Measurements from ENCODE around the gene INTS12. TPM values are rescaled to one million over a fixed set of nuclear protein-coding genes. Genes with fewer than 3 reads are reported as not detected.

Gene INTS12
- polyA plus RNA-seq, 1 donor (not counting 4 experiments of a cell fraction or from before 2014, with no cell fraction given) = 39.8 TPM

GRCh38 chr4:105714071-105714521 is 5.6 kb upstream of the INTS12 start:
- H3K4me3 ChIP-seq (ENCODE audit: control insufficient read depth in 2 of 3, extremely low read depth in 1 of 3, insufficient read depth in 2 of 3, low read depth in 1 of 3, low read length in 3 of 3) = peak overlapping the region in 2 of 3 experiments; percentile 40 to 50
- dilution Hi-C loops (cut with MboI; ENCODE audit: extremely low pct_ligation_motif_present, low sequenced_read_pairs) = no loop called here
- DNase-seq (ENCODE audit: low read depth, low spot score) (no peak), FAIRE-seq (peak; percentile 60)
- H3K4me1 ChIP-seq (ENCODE audit: control insufficient read depth, extremely low read depth, insufficient read depth, low read length) = peaks cover 25% of the 10 kb centered on the region
- no peak overlapping the region for H2AFZ ChIP-seq (ENCODE audit: control insufficient read depth, low read length)
- H3K9me3 ChIP-seq (ENCODE audit: control insufficient read depth, low read depth, low read length) = no peaks in the 10 kb centered on the region
- peaks cover 0 to 2% of the 10 kb centered on the region in 2 experiments for H3K36me3 ChIP-seq (ENCODE audit: control insufficient read depth in 2 of 2, extremely low read depth in 1 of 2, insufficient read depth in 2 of 2, low read length in 2 of 2)
- peaks cover 48% of the 10 kb centered on the region for H3K79me2 ChIP-seq (ENCODE audit: control insufficient read depth, insufficient read depth, low read length)
- H3K27me3 ChIP-seq (ENCODE audit: control insufficient read depth, extremely low read depth, insufficient read depth, low read length) = no peaks in the 10 kb centered on the region
- H3K9me1 ChIP-seq (ENCODE audit: control insufficient read depth, extremely low read depth, insufficient read depth, low read length) = no peaks in the 10 kb centered on the region
- peak overlapping the region; percentile 76 for H3K4me2 ChIP-seq (ENCODE audit: control insufficient read depth, extremely low read depth, insufficient read depth, low read depth, low read length)
- H3K9ac ChIP-seq (ENCODE audit: control insufficient read depth, extremely low read depth, insufficient read depth, low read length) = no peak overlapping the region
- H4K20me1 ChIP-seq (ENCODE audit: control insufficient read depth, extremely low read depth, insufficient read depth, low read length) = no peaks in the 10 kb centered on the region
- no peak overlapping the region for H3K27ac ChIP-seq (ENCODE audit: control insufficient read depth, insufficient read depth, low read length)
- TF ChIP-seq CTCF (optimal IDR thresholded peaks at IDR 0.05 in 1 of 3, IDR thresholded peaks at IDR 0.05 in 1 of 3, conservative IDR thresholded peaks at IDR 0.05 in 1 of 3; ENCODE audit: extremely low read depth in 1 of 3, insufficient read depth in 2 of 3, low read length in 3 of 3) (no peak), EZH2 (IDR thresholded peaks at IDR 0.05; ENCODE audit: low read length) (no peak)

GRCh38 chr4:105712766-105713165 is 4.3 kb upstream of the INTS12 start:
- Histone ChIP-seq H3K79me2 (ENCODE audit: control insufficient read depth, insufficient read depth, low read length) (peaks cover 58% of the 10 kb centered on the region), H3K36me3 (ENCODE audit: control insufficient read depth in 2 of 2, extremely low read depth in 1 of 2, insufficient read depth in 2 of 2, low read length in 2 of 2) (no peaks in the 10 kb centered on the region), H3K4me3 (ENCODE audit: control insufficient read depth in 2 of 3, extremely low read depth in 1 of 3, insufficient read depth in 2 of 3, low read depth in 1 of 3, low read length in 3 of 3) (no peak overlapping the region), H3K27ac (ENCODE audit: control insufficient read depth, insufficient read depth, low read length) (peak overlapping the region; percentile 55), H4K20me1 (ENCODE audit: control insufficient read depth, extremely low read depth, insufficient read depth, low read length) (no peaks in the 10 kb centered on the region), H3K4me2 (ENCODE audit: control insufficient read depth, extremely low read depth, insufficient read depth, low read depth, low read length) (peak overlapping the region; percentile 39), H3K4me1 (ENCODE audit: control insufficient read depth, extremely low read depth, insufficient read depth, low read length) (peaks cover 26% of the 10 kb centered on the region), H2AFZ (ENCODE audit: control insufficient read depth, low read length) (no peak overlapping the region), H3K9me3 (ENCODE audit: control insufficient read depth, low read depth, low read length) (no peaks in the 10 kb centered on the region), H3K9me1 (ENCODE audit: control insufficient read depth, extremely low read depth, insufficient read depth, low read length) (no peaks in the 10 kb centered on the region), H3K27me3 (ENCODE audit: control insufficient read depth, extremely low read depth, insufficient read depth, low read length) (no peaks in the 10 kb centered on the region), H3K9ac (ENCODE audit: control insufficient read depth, extremely low read depth, insufficient read depth, low read length) (no peak overlapping the region)
- FAIRE-seq = no peak
- dilution Hi-C loops (cut with MboI; ENCODE audit: extremely low pct_ligation_motif_present, low sequenced_read_pairs) = no loop called here
- TF ChIP-seq CTCF (optimal IDR thresholded peaks at IDR 0.05 in 1 of 3, IDR thresholded peaks at IDR 0.05 in 1 of 3, conservative IDR thresholded peaks at IDR 0.05 in 1 of 3; ENCODE audit: extremely low read depth in 1 of 3, insufficient read depth in 2 of 3, low read length in 3 of 3) (no peak), EZH2 (IDR thresholded peaks at IDR 0.05; ENCODE audit: low read length) (no peak)
- no peak for DNase-seq (ENCODE audit: low read depth, low spot score)

Measured in keratinocyte (primary cell).